OCI-LY1 (cell line): Measurements from ENCODE around the gene SOX5.

ENCODE experiments used
- H2AFZ ChIP-seq: fragments of 200-600 bp; sonication (generic), shearing (Covaris generic); 2 replicates; pipeline ENCODE4 v1.6.0; 2014; ENCODE audit warnings: antibody characterized with exemption, mild to moderate bottlenecking, low read length
- H3F3A ChIP-seq: fragments of 200-600 bp; sonication (generic), shearing (Covaris generic); 2 replicates; pipeline ENCODE4 v1.6.0; 2014; ENCODE audit warnings: mild to moderate bottlenecking, antibody characterized with exemption, low read length, moderate library complexity; ENCODE audit not compliant: insufficient read depth
- H3K27ac ChIP-seq: fragments of 200-600 bp; sonication (generic); 2 replicates; pipeline ENCODE4 v1.5.1; 2014; ENCODE audit warnings: low read length, mixed run types, mild to moderate bottlenecking, low read depth; ENCODE audit not compliant: poor library complexity, severe bottlenecking
- H3K27me3 ChIP-seq: fragments of 200-600 bp; sonication (generic); 2 replicates; pipeline ENCODE4 v1.6.0; 2014; ENCODE audit warnings: antibody characterized with exemption, mild to moderate bottlenecking, low read length, moderate library complexity; ENCODE audit not compliant: insufficient read depth
- H3K36me3 ChIP-seq: fragments of 200-600 bp; sonication (generic); 2 replicates; pipeline ENCODE4 v1.6.1; 2014; ENCODE audit warnings: mild to moderate bottlenecking, antibody characterized with exemption, low read length, moderate library complexity, mixed read lengths; ENCODE audit not compliant: insufficient read depth
- H3K4me1 ChIP-seq: fragments of 200-600 bp; sonication (generic); 2 replicates; pipeline ENCODE4 v1.5.1; 2014; ENCODE audit warnings: mild to moderate bottlenecking, low read length, moderate library complexity; ENCODE audit not compliant: insufficient read depth, severe bottlenecking
- H3K4me2 ChIP-seq: fragments of 200-600 bp; sonication (generic), shearing (Covaris generic); 2 replicates; pipeline ENCODE4 v1.6.1; 2014; ENCODE audit warnings: low read length
- H3K4me3 ChIP-seq: fragments of 200-600 bp; sonication (generic); 2 replicates; pipeline ENCODE4 v1.5.1; 2014; ENCODE audit warnings: low read length, low read depth, mild to moderate bottlenecking, mixed read lengths; ENCODE audit not compliant: poor library complexity, severe bottlenecking
- H3K79me2 ChIP-seq: fragments of 200-600 bp; shearing (Covaris generic); 2 replicates; pipeline ENCODE4 v1.6.1; 2016; ENCODE audit warnings: mixed run types, low read length, mixed read lengths; ENCODE audit not compliant: insufficient read depth
- H3K9ac ChIP-seq: fragments of 200-600 bp; sonication (generic), shearing (Covaris generic); 2 replicates; pipeline ENCODE4 v1.6.1; 2014; ENCODE audit warnings: mild to moderate bottlenecking, low read length, mixed read lengths
- H3K9me2 ChIP-seq: fragments of 200-600 bp; sonication (generic), shearing (Covaris generic); 2 replicates; pipeline ENCODE4 v1.6.1; 2014; ENCODE audit warnings: low read depth, mild to moderate bottlenecking, low read length, mixed read lengths
- H3K9me3 ChIP-seq: fragments of 200-600 bp; shearing (Covaris generic); 2 replicates; pipeline ENCODE4 v1.6.1; 2014; ENCODE audit warnings: low read length, mixed read lengths
- H4K20me1 ChIP-seq: fragments of 200-600 bp; sonication (generic), shearing (Covaris generic); 2 replicates; pipeline ENCODE4 v1.6.0; 2016; ENCODE audit warnings: mild to moderate bottlenecking, low read length; ENCODE audit not compliant: insufficient read depth
- CTCF ChIP-seq: fragments of 200-600 bp; sonication (generic), shearing (Covaris generic); IDR thresholded peaks from 2 replicates; pipeline ENCODE4 v1.5.1; 2017; ENCODE audit warnings: mild to moderate bottlenecking, antibody characterized with exemption, low read length, moderate library complexity, mixed read lengths
- EZH2 ChIP-seq: fragments of 200-600 bp; sonication (generic), shearing (Covaris generic); IDR thresholded peaks from 2 replicates; pipeline ENCODE4 v1.8.0; 2017; ENCODE audit warnings: borderline replicate concordance, mixed run types, mild to moderate bottlenecking, antibody characterized with exemption, low read length, moderate library complexity, mixed read lengths

Gene SOX5

GRCh38 chr12:23834076-23834475 is 115.4 kb downstream of the SOX5 start:
- Histone ChIP-seq H3K27me3 (no peaks in the 10 kb centered on the region), H4K20me1 (no peaks in the 10 kb centered on the region), H3K9ac (no peak overlapping the region), H3K79me2 (no peaks in the 10 kb centered on the region), H3K9me2 (no peaks in the 10 kb centered on the region), H3K4me2 (no peak overlapping the region), H3K4me1 (no peaks in the 10 kb centered on the region), H3K36me3 (no peaks in the 10 kb centered on the region), H3K4me3 (no peak overlapping the region), H3K27ac (no peak overlapping the region), H2AFZ (no peak overlapping the region), H3F3A (no peaks in the 10 kb centered on the region), H3K9me3 (no peaks in the 10 kb centered on the region)
- TF ChIP-seq EZH2 (no peak), CTCF (no peak)

DNA sequence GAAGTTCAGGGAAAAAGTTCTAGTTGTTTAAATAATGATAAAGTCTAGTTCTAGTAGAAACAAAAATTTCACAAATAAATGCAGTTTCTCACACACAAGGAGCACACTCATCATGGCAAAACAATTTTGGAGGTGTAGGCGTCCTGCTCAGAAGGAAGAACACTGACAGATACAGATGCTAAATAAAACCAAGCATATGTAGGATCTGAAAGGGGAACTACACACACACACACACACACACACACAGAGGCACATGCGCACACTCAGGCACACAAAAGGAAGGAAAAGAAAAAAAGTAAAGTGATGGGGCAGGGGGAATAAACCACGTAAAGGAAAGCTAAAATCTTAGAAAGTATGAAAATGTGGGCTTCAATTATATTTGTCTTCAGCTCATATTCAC is 117.7 kb downstream of the SOX5 start:
- Histone ChIP-seq H3F3A (no peaks in the 10 kb centered on the region), H3K9me3 (no peaks in the 10 kb centered on the region), H3K9ac (no peak overlapping the region), H4K20me1 (no peaks in the 10 kb centered on the region), H2AFZ (no peak overlapping the region), H3K9me2 (no peaks in the 10 kb centered on the region), H3K36me3 (no peaks in the 10 kb centered on the region), H3K79me2 (no peaks in the 10 kb centered on the region), H3K27ac (no peak overlapping the region), H3K4me1 (no peaks in the 10 kb centered on the region), H3K4me2 (no peak overlapping the region), H3K4me3 (no peak overlapping the region), H3K27me3 (no peaks in the 10 kb centered on the region)
- TF ChIP-seq CTCF (no peak), EZH2 (no peak)

DNA sequence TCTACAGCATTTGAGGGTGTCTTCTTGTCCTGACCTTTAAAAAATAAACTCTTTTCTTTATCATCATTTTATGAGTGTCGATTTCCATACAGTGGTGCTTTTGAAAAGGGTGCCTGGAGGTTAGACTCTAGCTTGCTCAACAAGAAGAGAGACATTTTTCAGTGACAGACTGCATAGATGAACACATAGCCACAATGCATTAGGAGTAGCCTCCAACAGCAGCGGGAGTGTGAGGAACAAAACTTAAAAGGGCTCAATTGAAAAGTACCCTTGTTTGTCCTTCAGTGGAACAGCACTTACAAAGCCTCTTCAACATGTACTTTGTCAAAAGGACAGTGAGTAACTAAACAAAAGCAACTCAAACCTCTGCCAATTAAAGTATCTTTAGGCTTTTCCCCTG is 119.3 kb downstream of the SOX5 start:
- no peak overlapping the region for H2AFZ ChIP-seq
- H3K4me3 ChIP-seq = no peak overlapping the region
- H3K9me3 ChIP-seq = no peaks in the 10 kb centered on the region
- H3K27me3 ChIP-seq = no peaks in the 10 kb centered on the region
- no peak overlapping the region for H3K9ac ChIP-seq
- H3K79me2 ChIP-seq = no peaks in the 10 kb centered on the region
- no peaks in the 10 kb centered on the region for H4K20me1 ChIP-seq
- no peaks in the 10 kb centered on the region for H3K36me3 ChIP-seq
- H3K4me2 ChIP-seq = no peak overlapping the region
- H3K27ac ChIP-seq = no peak overlapping the region
- no peaks in the 10 kb centered on the region for H3K4me1 ChIP-seq
- no peaks in the 10 kb centered on the region for H3K9me2 ChIP-seq
- H3F3A ChIP-seq = no peaks in the 10 kb centered on the region
- no peak for TF ChIP-seq CTCF
- TF ChIP-seq EZH2 = no peak
